Osteocyte (in vitro differentiated cells): Measurements from ENCODE around the gene ZBTB3. TPM values are rescaled to one million over a fixed set of nuclear protein-coding genes. Genes with fewer than 3 reads are reported as not detected.

Source experiments
- DNase-seq: peaks from one replicate; pipeline ENCODE4 v3.0.0; 2021; ENCODE audit warnings: mixed read lengths; ENCODE audit not compliant: unreplicated experiment; ENCODE audit errors: extremely low spot score
- H3K27ac Mint-ChIP-seq: one replicate; pipeline ENCODE4 v1.8.0; 2021; ENCODE audit warnings: mild to moderate bottlenecking, mixed read lengths; ENCODE audit not compliant: unreplicated experiment
- H3K27me3 Mint-ChIP-seq: one replicate; pipeline ENCODE4 v1.8.0; 2021; ENCODE audit warnings: mixed read lengths; ENCODE audit not compliant: unreplicated experiment
- H3K36me3 Mint-ChIP-seq: one replicate; pipeline ENCODE4 v1.8.0; 2021; ENCODE audit warnings: mixed read lengths; ENCODE audit not compliant: unreplicated experiment
- H3K4me1 Mint-ChIP-seq: one replicate; pipeline ENCODE4 v1.8.0; 2021; ENCODE audit warnings: mixed read lengths; ENCODE audit not compliant: unreplicated experiment
- H3K4me3 Mint-ChIP-seq: one replicate; pipeline ENCODE4 v1.8.0; 2021; ENCODE audit warnings: mild to moderate bottlenecking, moderate library complexity, mixed read lengths; ENCODE audit not compliant: unreplicated experiment
- H3K9me3 Mint-ChIP-seq: one replicate; pipeline ENCODE4 v1.8.0; 2021; ENCODE audit warnings: mixed read lengths; ENCODE audit not compliant: unreplicated experiment
- total RNA-seq: library from RNA; stranded (reverse); gene quantifications from 2 replicates; pipeline ENCODE4 v1.2.1, GENCODE V29; 2021
- TF ChIP-seq, protein P1 (sequence below): fragments of 200-600 bp; sonication (generic); IDR thresholded peaks from 2 replicates; pipeline ENCODE4 v1.5.0; 2021; ENCODE audit warnings: antibody characterized with exemption, mild to moderate bottlenecking, moderate library complexity

ZBTB3 gene
- total RNA-seq, 1 donor from 2014 or later, result 11.2 TPM

DNA sequence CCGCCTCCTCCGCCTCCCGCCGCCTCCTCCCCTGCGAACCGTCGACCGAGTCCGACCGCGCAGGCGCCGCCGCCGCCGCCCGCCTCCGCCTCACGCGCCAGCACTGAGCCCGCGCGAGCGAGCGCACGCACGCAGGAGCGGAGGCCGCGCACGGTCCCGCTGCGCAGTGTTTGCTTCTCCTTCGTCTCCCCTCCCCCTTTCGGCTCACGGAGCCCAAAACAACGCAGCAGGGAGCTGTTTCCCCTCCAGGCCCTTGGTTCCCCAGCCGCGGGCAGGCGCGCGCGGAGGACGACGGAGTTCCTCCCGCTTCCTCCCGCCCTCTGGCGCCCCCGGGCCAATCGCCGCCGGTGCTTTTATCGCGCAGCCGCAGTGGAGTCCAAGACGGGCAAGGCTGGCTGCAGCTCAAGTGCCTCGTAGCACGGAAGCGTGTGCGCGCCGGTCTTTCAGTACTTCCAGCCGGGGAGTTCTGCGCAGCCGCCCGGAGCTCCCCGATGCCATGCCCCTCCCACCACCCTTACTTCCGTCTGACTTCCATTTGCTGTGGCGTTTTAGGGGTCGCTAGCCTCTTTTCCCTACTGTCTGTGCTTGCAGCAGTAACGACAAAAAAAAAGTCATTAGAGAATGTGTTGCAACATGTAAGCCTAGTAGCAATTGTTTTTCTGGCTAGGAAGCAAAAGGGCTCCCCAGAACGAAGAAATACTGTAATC is 26.6 kb downstream of the ZBTB3 start, which contains the start of gene HNRNPUL2:
Gene HNRNPUL2 (minus strand): TSS at position 293 of the 707 bp plus-strand sequence. CDS start 301 bp downstream, outside the sequence.
- Mint-ChIP-seq H3K36me3 (peaks cover 20% of the 10 kb centered on the region), H3K4me1 (peaks cover 47% of the 10 kb centered on the region), H3K27ac (peak within 1 kb of the TSS; percentile 99), H3K9me3 (no peaks in the 10 kb centered on the region), H3K27me3 (no peaks in the 10 kb centered on the region), H3K4me3 (peak within 1 kb of the TSS; percentile 88)
- DNase-seq, result peak; percentile 99
- TF ChIP-seq, protein P1, sequence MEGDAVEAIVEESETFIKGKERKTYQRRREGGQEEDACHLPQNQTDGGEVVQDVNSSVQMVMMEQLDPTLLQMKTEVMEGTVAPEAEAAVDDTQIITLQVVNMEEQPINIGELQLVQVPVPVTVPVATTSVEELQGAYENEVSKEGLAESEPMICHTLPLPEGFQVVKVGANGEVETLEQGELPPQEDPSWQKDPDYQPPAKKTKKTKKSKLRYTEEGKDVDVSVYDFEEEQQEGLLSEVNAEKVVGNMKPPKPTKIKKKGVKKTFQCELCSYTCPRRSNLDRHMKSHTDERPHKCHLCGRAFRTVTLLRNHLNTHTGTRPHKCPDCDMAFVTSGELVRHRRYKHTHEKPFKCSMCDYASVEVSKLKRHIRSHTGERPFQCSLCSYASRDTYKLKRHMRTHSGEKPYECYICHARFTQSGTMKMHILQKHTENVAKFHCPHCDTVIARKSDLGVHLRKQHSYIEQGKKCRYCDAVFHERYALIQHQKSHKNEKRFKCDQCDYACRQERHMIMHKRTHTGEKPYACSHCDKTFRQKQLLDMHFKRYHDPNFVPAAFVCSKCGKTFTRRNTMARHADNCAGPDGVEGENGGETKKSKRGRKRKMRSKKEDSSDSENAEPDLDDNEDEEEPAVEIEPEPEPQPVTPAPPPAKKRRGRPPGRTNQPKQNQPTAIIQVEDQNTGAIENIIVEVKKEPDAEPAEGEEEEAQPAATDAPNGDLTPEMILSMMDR, result no peak

DNA sequence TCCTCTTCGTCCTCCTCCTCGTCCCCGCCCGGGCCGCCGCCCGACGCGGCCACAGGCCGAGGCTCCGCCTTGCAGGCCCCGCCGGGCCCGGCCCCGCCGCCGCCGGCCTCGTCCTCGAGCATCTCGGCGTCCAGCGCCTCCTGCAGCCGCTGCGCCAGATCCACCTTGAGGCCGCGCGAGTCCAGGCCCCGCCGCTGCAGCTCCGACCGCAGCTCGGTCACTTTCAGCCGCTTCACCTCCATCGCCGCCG is 27.1 kb downstream of the ZBTB3 start:
- peaks cover 25% of the 10 kb centered on the region for H3K36me3 Mint-ChIP-seq
- no peak for DNase-seq
- H3K9me3 Mint-ChIP-seq, result no peaks in the 10 kb centered on the region
- H3K27ac Mint-ChIP-seq, result peak overlapping the region; percentile 99
- H3K27me3 Mint-ChIP-seq, result no peaks in the 10 kb centered on the region
- TF ChIP-seq, protein P1, result no peak
- peak overlapping the region; percentile 88 for H3K4me3 Mint-ChIP-seq
- peaks cover 50% of the 10 kb centered on the region for H3K4me1 Mint-ChIP-seq

DNA sequence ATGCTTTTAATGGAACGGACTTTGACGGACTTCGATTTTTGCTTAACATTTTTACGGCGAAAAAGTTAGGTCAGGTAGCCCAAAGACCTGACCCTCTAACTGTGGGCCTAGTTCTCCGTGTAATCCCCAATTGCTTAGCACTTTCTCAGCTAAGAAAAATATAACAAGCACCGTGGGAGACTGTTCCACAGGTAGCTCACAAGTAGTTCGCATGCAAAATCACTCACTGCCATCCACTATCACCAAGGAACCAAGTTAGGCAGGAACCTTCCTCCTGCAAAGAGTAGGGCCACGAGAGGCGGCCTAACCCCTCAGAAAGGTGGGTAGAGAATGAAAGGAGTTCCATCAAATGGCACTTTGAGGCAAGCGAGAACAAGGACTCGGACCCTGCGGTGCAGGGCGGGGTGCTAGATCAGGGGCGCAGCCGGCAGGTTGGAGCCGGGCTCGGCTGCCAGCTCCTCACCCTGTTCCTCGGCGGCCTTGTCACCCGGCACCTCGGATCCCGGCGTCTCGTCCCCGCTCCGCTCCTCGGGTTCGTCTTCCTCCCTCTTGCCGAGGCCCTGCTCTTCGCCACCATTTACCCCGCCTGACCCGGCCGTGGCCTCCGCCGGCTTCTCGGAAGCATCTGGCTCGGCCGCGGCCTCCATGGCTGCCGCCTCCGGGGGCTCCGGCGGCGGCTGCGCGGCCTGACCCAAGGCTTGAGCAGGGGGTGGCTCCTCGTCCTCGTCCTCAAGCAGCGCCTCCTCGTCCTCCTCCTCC is 27.6 kb downstream of the ZBTB3 start:
- no peak for DNase-seq
- peak overlapping the region; percentile 88 for H3K4me3 Mint-ChIP-seq
- H3K4me1 Mint-ChIP-seq, result peaks cover 49% of the 10 kb centered on the region
- H3K27ac Mint-ChIP-seq, result peak overlapping the region; percentile 73
- H3K27me3 Mint-ChIP-seq, result no peaks in the 10 kb centered on the region
- TF ChIP-seq, protein P1, result no peak
- H3K36me3 Mint-ChIP-seq, result peaks cover 30% of the 10 kb centered on the region
- no peaks in the 10 kb centered on the region for H3K9me3 Mint-ChIP-seq

DNA sequence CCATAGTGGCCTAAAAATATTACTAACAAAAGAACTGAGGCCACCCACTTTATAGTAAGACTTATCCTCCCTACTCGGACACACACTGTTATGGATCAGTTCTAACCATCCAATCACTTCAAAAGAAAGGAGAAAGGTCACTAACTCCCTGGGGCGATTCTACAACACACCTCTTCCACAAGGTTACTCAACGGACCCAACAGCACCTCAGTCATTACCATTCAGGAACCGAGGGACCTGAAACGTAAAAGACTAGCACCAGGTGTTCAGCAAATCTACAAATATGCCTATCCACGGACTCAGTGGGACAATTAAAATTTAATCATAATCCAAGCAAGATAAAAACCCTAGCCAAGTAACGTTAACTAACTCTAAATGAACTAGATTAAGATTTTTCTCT is 28.3 kb downstream of the ZBTB3 start:
- DNase-seq, result no peak
- Mint-ChIP-seq H3K36me3 (peaks cover 36% of the 10 kb centered on the region), H3K27me3 (no peaks in the 10 kb centered on the region), H3K4me1 (peaks cover 46% of the 10 kb centered on the region), H3K27ac (peak overlapping the region; percentile 73), H3K4me3 (peak overlapping the region; percentile 88), H3K9me3 (no peaks in the 10 kb centered on the region)
- TF ChIP-seq, protein P1, result no peak

DNA sequence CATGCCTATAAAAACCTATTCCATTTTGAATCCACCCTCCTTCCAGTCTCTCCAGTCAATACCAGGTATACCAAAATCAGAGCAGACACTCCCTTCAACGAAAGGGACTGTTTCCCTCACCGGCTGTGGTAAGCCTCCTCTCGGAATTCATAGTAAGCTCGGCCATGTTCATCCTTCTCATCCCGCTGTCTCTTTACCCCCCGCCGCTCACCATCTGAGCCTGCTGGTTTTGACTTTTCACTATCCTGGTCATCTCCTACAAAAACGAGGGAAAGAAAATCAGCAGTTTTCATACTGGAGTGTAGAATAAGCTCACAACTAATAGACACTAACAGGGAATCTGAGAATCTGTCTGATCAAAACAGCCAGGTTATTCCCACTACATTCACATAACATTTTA is 29.8 kb downstream of the ZBTB3 start:
- Mint-ChIP-seq H3K9me3 (no peaks in the 10 kb centered on the region), H3K36me3 (peaks cover 46% of the 10 kb centered on the region), H3K4me1 (peaks cover 37% of the 10 kb centered on the region), H3K27ac (peak overlapping the region; percentile 16), H3K4me3 (peak overlapping the region; percentile 88), H3K27me3 (no peaks in the 10 kb centered on the region)
- no peak for DNase-seq
- TF ChIP-seq, protein P1, result no peak
